Prostate gland (tissue), 2 donors: ENCODE results near the gene AP5S1. TPM values are rescaled to one million over a fixed set of nuclear protein-coding genes. Genes with fewer than 3 reads are reported as not detected.
A peak's percentile ranks its signal among the peaks of the same experiment; 100 is the strongest.
"Not testable (repeated sequence)": the region's sequence is repeated elsewhere in the genome, so short reads cannot be mapped to it uniquely, and the experiment has no call there.

Experiments used
- DNase-seq: peaks from one replicate; pipeline ENCODE4 v3.0.0-alpha.2; 2019; ENCODE audit warnings: low spot score
- H3K27ac ChIP-seq, 2 donors: fragments of 200-600 bp; sonication (generic); 2 replicates each; pipeline ENCODE4 v1.5.1; 2017 to 2019
- H3K27me3 ChIP-seq: fragments of 200-600 bp; sonication (generic); replicated peaks from 2 replicates; pipeline ENCODE4 v1.5.1; 2019; ENCODE audit not compliant: insufficient read depth
- H3K36me3 ChIP-seq, 2 donors: fragments of 200-600 bp; sonication (generic); 1 replicate in 1 of 2; 2 replicates in 1 of 2; pipeline versions ENCODE4 v1.5.1 to v1.8.1; 2017 to 2019
- H3K4me1 ChIP-seq: fragments of 200-600 bp; sonication (generic); replicated peaks from 2 replicates; pipeline ENCODE4 v1.5.1; 2019
- H3K4me3 ChIP-seq, 2 donors: fragments of 200-600 bp; sonication (generic); 2 replicates each; pipeline ENCODE4 v1.5.1; 2017 to 2019
- H3K9me3 ChIP-seq: fragments of 200-600 bp; sonication (generic); 2 replicates; pipeline ENCODE4 v1.5.1; 2017
- CTCF ChIP-seq, 4 experiments: fragments of 200-600 bp in 2 of 4; fragments of 450-650 bp in 2 of 4; sonication (generic) in 2 of 4; IDR thresholded peaks; 1 replicate in 3 of 4; 2 replicates in 1 of 4; pipeline ENCODE4 v1.5.1; 2016 to 2019; ENCODE audit warnings: antibody characterized with exemption in 4 of 4, mild to moderate bottlenecking in 2 of 4, moderate library complexity in 2 of 4
- POLR2A ChIP-seq: fragments of 450-650 bp; IDR thresholded peaks from one replicate; pipeline ENCODE4 v1.6.1; 2016; ENCODE audit warnings: antibody characterized with exemption, mild to moderate bottlenecking
- POLR2AphosphoS5 ChIP-seq: sonication (generic); formaldehyde crosslinking; IDR thresholded peaks from one replicate; pipeline ENCODE4 v1.6.1; 2017; ENCODE audit warnings: antibody characterized with exemption
- WGBS: methylation state at CpG from one replicate; pipeline ENCODE4 v1.1.5; 2018; 5-methylcytosine and 5-hydroxymethylcytosine counted together
- intact Hi-C: fragments of 100-400 bp; cut with DNase I; formaldehyde crosslinking; loops from one replicate; pipeline ENCODE4 v1.14.2; 2022
- total RNA-seq, 2 donors: library from RNA; depleted of rRNA; stranded (reverse); fragments of >200 nt; gene quantifications; one replicate each; pipeline ENCODE4 v1.1.0, GENCODE V29; 2016

Gene AP5S1
- total RNA-seq, 2 donors from 2014 or later = 21.1 to 28.0 TPM

- Histone ChIP-seq H3K27ac (peak overlapping the region; percentile 67 to 69), H3K4me3 (peak overlapping the region; percentile 53), H3K27me3 (no peaks in the 10 kb centered on the region), H3K9me3 (no peaks in the 10 kb centered on the region), H3K36me3 (no peaks in the 10 kb centered on the region), H3K4me1 (peaks cover 22% of the 10 kb centered on the region)
- 45% methylated on average over 44 of the region's 79 CpGs for WGBS
- intact Hi-C loops = loop anchor here (1.0 kb wide), 1 partner anchor 35 kb away; the partner anchor contains the start of gene AP5S1
- no peak for TF ChIP-seq POLR2AphosphoS5
- DNase-seq = no peak
Measured at GRCh38 chr20:3785240-3786125, 34.9 kb upstream of the AP5S1 start.

GRCh38 chr20:3786126-3786484 lies 34.2 kb upstream of the AP5S1 start:
- H3K4me3 ChIP-seq = peak overlapping the region; percentile 53
- no peaks in the 10 kb centered on the region for H3K9me3 ChIP-seq
- no peaks in the 10 kb centered on the region for H3K27me3 ChIP-seq
- WGBS = 0% methylated on average over 15 of the region's 35 CpGs
- TF ChIP-seq POLR2AphosphoS5 (no peak), CTCF (IDR thresholded peaks at IDR 0.05) (no peak), POLR2A (no peak)
- peaks cover 22% of the 10 kb centered on the region for H3K4me1 ChIP-seq
- peak overlapping the region; percentile 67 to 69 for H3K27ac ChIP-seq
- peak; percentile 25 for DNase-seq
- intact Hi-C loops = loop anchor here (1.0 kb wide), 1 partner anchor 34 kb away; the partner anchor contains the start of gene AP5S1
- H3K36me3 ChIP-seq = no peaks in the 10 kb centered on the region

GRCh38 chr20:3786665-3787323 lies 33.6 kb upstream of the AP5S1 start, which contains the start of gene CENPB:
CENPB (minus strand) TSS chr20:3786740; CDS start chr20:3786483, 257 bp downstream.
- peaks cover 22% of the 10 kb centered on the region for H3K4me1 ChIP-seq
- DNase-seq = peak; percentile 86
- 1% methylated on average over 31 of the region's 70 CpGs for WGBS
- no peaks in the 10 kb centered on the region for H3K27me3 ChIP-seq
- no peaks in the 10 kb centered on the region for H3K9me3 ChIP-seq
- intact Hi-C loops = loop anchor here (1.0 kb wide), 1 partner anchor 34 kb away; the partner anchor contains the start of gene AP5S1
- H3K27ac ChIP-seq = peak within 1 kb of the TSS; percentile 67 to 69
- peak within 1 kb of the TSS; percentile 53 for H3K4me3 ChIP-seq
- TF ChIP-seq POLR2AphosphoS5 (no peak), POLR2A (no peak), CTCF (IDR thresholded peaks at IDR 0.05) (peak; percentile 62 to 87 (median 84))
- no peaks in the 10 kb centered on the region for H3K36me3 ChIP-seq

GRCh38 chr20:3787324-3788014 lies 32.9 kb upstream of the AP5S1 start:
- H3K4me3 ChIP-seq = peak overlapping the region in 1 of 2 donors; percentile 2
- peaks cover 22% of the 10 kb centered on the region for H3K4me1 ChIP-seq
- H3K27ac ChIP-seq = no peak overlapping the region
- H3K36me3 ChIP-seq = no peaks in the 10 kb centered on the region
- no peaks in the 10 kb centered on the region for H3K9me3 ChIP-seq
- no peak for TF ChIP-seq POLR2AphosphoS5
- TF ChIP-seq CTCF (IDR thresholded peaks at IDR 0.05) = no peak
- no peak for TF ChIP-seq POLR2A
- no peak for DNase-seq
- intact Hi-C loops = no loop called here
- H3K27me3 ChIP-seq = no peaks in the 10 kb centered on the region
- WGBS = 70% methylated on average over 5 of the region's 5 CpGs

- peaks cover 13% of the 10 kb centered on the region for H3K4me1 ChIP-seq
- DNase-seq = no peak
- H3K27ac ChIP-seq = no peak overlapping the region
- WGBS = 70% methylated on average over 4 of the region's 4 CpGs
- intact Hi-C loops = no loop called here
- H3K27me3 ChIP-seq = no peaks in the 10 kb centered on the region
- no peaks in the 10 kb centered on the region for H3K9me3 ChIP-seq
- no peaks in the 10 kb centered on the region for H3K36me3 ChIP-seq
- TF ChIP-seq POLR2AphosphoS5 = no peak
- TF ChIP-seq POLR2A = no peak
- TF ChIP-seq CTCF (IDR thresholded peaks at IDR 0.05) = no peak
- H3K4me3 ChIP-seq = no peak overlapping the region
Measured at GRCh38 chr20:3788685-3789155, 31.6 kb upstream of the AP5S1 start.

- H3K36me3 ChIP-seq, DNase-seq, H3K27me3 ChIP-seq, H3K9me3 ChIP-seq, H3K4me3 ChIP-seq, H3K27ac ChIP-seq, intact Hi-C loops: not testable (repeated sequence)
- peaks cover 13% of the 10 kb centered on the region for H3K4me1 ChIP-seq
- 98% methylated on average over 4 of the region's 4 CpGs for WGBS
Measured at GRCh38 chr20:3789201-3789600, 31.1 kb upstream of the AP5S1 start.

- H3K36me3 ChIP-seq, H3K4me1 ChIP-seq, H3K9me3 ChIP-seq, DNase-seq, H3K27me3 ChIP-seq, H3K4me3 ChIP-seq, intact Hi-C loops, H3K27ac ChIP-seq: not testable (repeated sequence)
- WGBS = 90% methylated on average over 3 of the region's 3 CpGs
Measured at GRCh38 chr20:3794168-3794567, 26.2 kb upstream of the AP5S1 start.
